Activated T-helper 2 cell treated with anti-CD3 and anti-CD28 coated beads, Interferon-gamma antibody, Interleukin-2, Interleukin-4, amounts not matched to agents 10 μg/mL and 5 μg/mL and 100 μg/mL, durations not matched to agents 14 hours and 24 hours and 36 hours (primary cell): ENCODE results near the gene CREB3L1. TPM values are rescaled to one million over a fixed set of nuclear protein-coding genes. Genes with fewer than 3 reads are reported as not detected.

Experiments
- DNase-seq: peaks from one replicate; pipeline ENCODE4 v3.0.0; 2021; ENCODE audit warnings: low spot score
- H3K27ac Mint-ChIP-seq: one replicate; pipeline ENCODE4 v1.8.0; 2021; ENCODE audit warnings: mixed read lengths
- H3K27me3 Mint-ChIP-seq: one replicate; pipeline ENCODE4 v1.8.0; 2021; ENCODE audit warnings: low read depth, mixed read lengths
- H3K36me3 Mint-ChIP-seq: one replicate; pipeline ENCODE4 v1.8.0; 2021; ENCODE audit warnings: low read depth, mixed read lengths
- H3K4me1 Mint-ChIP-seq: one replicate; pipeline ENCODE4 v1.8.0; 2021; ENCODE audit warnings: low read depth, mixed read lengths
- H3K4me3 Mint-ChIP-seq: one replicate; pipeline ENCODE4 v1.8.0; 2021; ENCODE audit warnings: low read depth, mild to moderate bottlenecking, moderate library complexity, mixed read lengths
- H3K9me3 Mint-ChIP-seq: one replicate; pipeline ENCODE4 v1.8.0; 2021; ENCODE audit warnings: mixed read lengths
- intact Hi-C: fragments of 100-400 bp; cut with micrococcal nuclease; formaldehyde crosslinking; loops from one replicate; pipeline ENCODE4 v1.15.1; 2023
- total RNA-seq: library from RNA; stranded (reverse); gene quantifications from 2 replicates; pipeline ENCODE4 v1.2.3, GENCODE V29; 2022

CREB3L1 gene
- not detected in 2 replicates for total RNA-seq

- Mint-ChIP-seq H3K9me3 (no peaks in the 10 kb centered on the region), H3K4me1 (peaks cover 2% of the 10 kb centered on the region), H3K36me3 (no peaks in the 10 kb centered on the region), H3K4me3 (no peak within 1 kb of the TSS), H3K27ac (no peak within 1 kb of the TSS), H3K27me3 (peaks cover 49% of the 10 kb centered on the region)
- intact Hi-C loops: no loop called here
- no peak for DNase-seq
Observed at GRCh38 chr11:46277622-46278386, at the start of gene CREB3L1. TSS of gene CREB3L1 (plus strand) at chr11:46277662. CDS start at chr11:46278112, 450 bp downstream.

GRCh38 chr11:46229230-46229629 lies 48.2 kb upstream of the CREB3L1 start:
- intact Hi-C loops: no loop called here
- no peak for DNase-seq
- Mint-ChIP-seq H3K4me1 (no peaks in the 10 kb centered on the region), H3K27me3 (peaks cover 24% of the 10 kb centered on the region), H3K27ac (no peak overlapping the region), H3K9me3 (no peaks in the 10 kb centered on the region), H3K36me3 (no peaks in the 10 kb centered on the region), H3K4me3 (no peak overlapping the region)

- no peak overlapping the region for H3K4me3 Mint-ChIP-seq
- intact Hi-C loops: no loop called here
- DNase-seq: no peak
- peaks cover 19% of the 10 kb centered on the region for H3K4me1 Mint-ChIP-seq
- H3K36me3 Mint-ChIP-seq: no peaks in the 10 kb centered on the region
- peaks cover 36% of the 10 kb centered on the region for H3K27me3 Mint-ChIP-seq
- no peaks in the 10 kb centered on the region for H3K9me3 Mint-ChIP-seq
- H3K27ac Mint-ChIP-seq: no peak overlapping the region
Observed at GRCh38 chr11:46234311-46234710, 43.2 kb upstream of the CREB3L1 start.

- intact Hi-C loops: loop anchor here (5.0 kb wide), 3 partner anchors 114 to 466 kb away; partner anchors contain the start of genes ARHGAP1, CRY2, PHF21A and ZNF408
- DNase-seq: no peak
- no peak overlapping the region for H3K27ac Mint-ChIP-seq
- peaks cover 25% of the 10 kb centered on the region for H3K4me1 Mint-ChIP-seq
- H3K4me3 Mint-ChIP-seq: peak overlapping the region; percentile 49
- peaks cover 33% of the 10 kb centered on the region for H3K27me3 Mint-ChIP-seq
- no peaks in the 10 kb centered on the region for H3K36me3 Mint-ChIP-seq
- H3K9me3 Mint-ChIP-seq: no peaks in the 10 kb centered on the region
Observed at GRCh38 chr11:46235777-46236688, 41.4 kb upstream of the CREB3L1 start.

GRCh38 chr11:46236918-46237247 lies 40.6 kb upstream of the CREB3L1 start:
- Mint-ChIP-seq H3K4me1 (peaks cover 25% of the 10 kb centered on the region), H3K4me3 (peak overlapping the region; percentile 81), H3K9me3 (no peaks in the 10 kb centered on the region), H3K27ac (peak overlapping the region; percentile 84), H3K27me3 (peaks cover 29% of the 10 kb centered on the region), H3K36me3 (no peaks in the 10 kb centered on the region)
- intact Hi-C loops: loop anchor here (5.0 kb wide), 3 partner anchors 115 to 465 kb away; partner anchors contain the start of genes ARHGAP1, CRY2, PHF21A and ZNF408
- no peak for DNase-seq

- H3K36me3 Mint-ChIP-seq: no peaks in the 10 kb centered on the region
- H3K27me3 Mint-ChIP-seq: peaks cover 27% of the 10 kb centered on the region
- H3K9me3 Mint-ChIP-seq: no peaks in the 10 kb centered on the region
- H3K4me3 Mint-ChIP-seq: peak overlapping the region; percentile 81
- DNase-seq: peak; percentile 52
- H3K27ac Mint-ChIP-seq: peak overlapping the region; percentile 84
- H3K4me1 Mint-ChIP-seq: peaks cover 29% of the 10 kb centered on the region
- intact Hi-C loops: loop anchor here (2.0 to 5.0 kb wide), 4 partner anchors 77 to 465 kb away; partner anchors contain the start of genes ARHGAP1, CRY2, PHF21A and ZNF408
Observed at GRCh38 chr11:46237248-46238077, 40.0 kb upstream of the CREB3L1 start.

- Mint-ChIP-seq H3K27ac (peak overlapping the region; percentile 51), H3K9me3 (no peaks in the 10 kb centered on the region), H3K36me3 (no peaks in the 10 kb centered on the region), H3K27me3 (peaks cover 21% of the 10 kb centered on the region), H3K4me1 (peaks cover 34% of the 10 kb centered on the region), H3K4me3 (peak overlapping the region; percentile 59)
- intact Hi-C loops: loop anchor here (2.0 to 5.0 kb wide), 4 partner anchors 76 to 464 kb away; partner anchors contain the start of genes ARHGAP1, CRY2, PHF21A and ZNF408
- DNase-seq: peak; percentile 50
Observed at GRCh38 chr11:46238078-46238966, 39.1 kb upstream of the CREB3L1 start.

GRCh38 chr11:46238967-46239800 lies 38.3 kb upstream of the CREB3L1 start:
- no peak overlapping the region for H3K27ac Mint-ChIP-seq
- intact Hi-C loops: loop anchor here (1.0 to 5.0 kb wide), 6 partner anchors 69 to 463 kb away; partner anchors contain the start of genes ARHGAP1, CRY2, PHF21A and ZNF408

GRCh38 chr11:46239801-46240061 lies 37.7 kb upstream of the CREB3L1 start:
- Mint-ChIP-seq H3K4me1 (peaks cover 36% of the 10 kb centered on the region), H3K36me3 (no peaks in the 10 kb centered on the region), H3K27ac (no peak overlapping the region), H3K27me3 (peaks cover 17% of the 10 kb centered on the region), H3K4me3 (peak overlapping the region; percentile 41), H3K9me3 (no peaks in the 10 kb centered on the region)
- no peak for DNase-seq
- intact Hi-C loops: loop anchor here (1.0 to 5.0 kb wide), 6 partner anchors 69 to 463 kb away; partner anchors contain the start of genes ARHGAP1, CRY2, PHF21A and ZNF408

More at GRCh38 chr11:46238967-46239800, 38.3 kb upstream of the CREB3L1 start:
- peak overlapping the region; percentile 59 for H3K4me3 Mint-ChIP-seq
- no peaks in the 10 kb centered on the region for H3K36me3 Mint-ChIP-seq
- peaks cover 21% of the 10 kb centered on the region for H3K27me3 Mint-ChIP-seq
- H3K4me1 Mint-ChIP-seq: peaks cover 36% of the 10 kb centered on the region
- peak; percentile 78 for DNase-seq
- no peaks in the 10 kb centered on the region for H3K9me3 Mint-ChIP-seq

- Mint-ChIP-seq H3K4me3 (no peak overlapping the region), H3K4me1 (peaks cover 36% of the 10 kb centered on the region), H3K27ac (no peak overlapping the region), H3K27me3 (peaks cover 12% of the 10 kb centered on the region), H3K9me3 (no peaks in the 10 kb centered on the region), H3K36me3 (no peaks in the 10 kb centered on the region)
- DNase-seq: no peak
- intact Hi-C loops: no loop called here
Observed at GRCh38 chr11:46240371-46240770, 37.1 kb upstream of the CREB3L1 start.

- no peak for DNase-seq
- intact Hi-C loops: no loop called here
- Mint-ChIP-seq H3K36me3 (no peaks in the 10 kb centered on the region), H3K9me3 (no peaks in the 10 kb centered on the region), H3K27ac (no peak overlapping the region), H3K27me3 (peaks cover 11% of the 10 kb centered on the region), H3K4me3 (no peak overlapping the region), H3K4me1 (peaks cover 36% of the 10 kb centered on the region)
Observed at GRCh38 chr11:46240861-46241260, 36.6 kb upstream of the CREB3L1 start.
